ENCODE results near the gene TTL.
"Not testable (repeated sequence)": the region's sequence is repeated elsewhere in the genome, so short reads cannot be mapped to it uniquely, and the experiment has no call there.

TTL gene

DNA sequence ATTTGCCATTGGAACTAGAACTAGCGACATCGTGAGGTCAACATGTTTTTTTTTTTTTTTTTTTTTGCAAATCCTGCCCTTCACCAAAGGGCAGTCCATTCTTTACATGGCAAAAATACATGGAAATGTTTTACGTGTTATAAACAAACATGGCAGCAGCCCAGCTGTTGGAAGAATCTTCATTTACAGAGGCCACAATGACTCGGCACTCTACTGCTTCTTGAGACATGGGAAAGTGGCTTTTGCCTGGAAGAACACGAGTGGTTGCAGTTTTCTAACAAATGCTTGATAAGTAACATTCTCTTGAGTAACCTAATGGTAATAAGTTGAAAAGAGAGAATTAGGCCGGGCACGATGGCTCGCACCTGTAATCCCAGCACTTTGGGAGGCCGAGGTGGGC is 37.5 kb downstream of the TTL start:
- no peak overlapping the region for H3K4me3 ChIP-seq (ENCODE audit: low read length)
- TF ChIP-seq CTCF (conservative IDR thresholded peaks at IDR 0.05; ENCODE audit: low read depth, low read length), result no peak
- no peak for DNase-seq (ENCODE audit: low read depth)

DNA sequence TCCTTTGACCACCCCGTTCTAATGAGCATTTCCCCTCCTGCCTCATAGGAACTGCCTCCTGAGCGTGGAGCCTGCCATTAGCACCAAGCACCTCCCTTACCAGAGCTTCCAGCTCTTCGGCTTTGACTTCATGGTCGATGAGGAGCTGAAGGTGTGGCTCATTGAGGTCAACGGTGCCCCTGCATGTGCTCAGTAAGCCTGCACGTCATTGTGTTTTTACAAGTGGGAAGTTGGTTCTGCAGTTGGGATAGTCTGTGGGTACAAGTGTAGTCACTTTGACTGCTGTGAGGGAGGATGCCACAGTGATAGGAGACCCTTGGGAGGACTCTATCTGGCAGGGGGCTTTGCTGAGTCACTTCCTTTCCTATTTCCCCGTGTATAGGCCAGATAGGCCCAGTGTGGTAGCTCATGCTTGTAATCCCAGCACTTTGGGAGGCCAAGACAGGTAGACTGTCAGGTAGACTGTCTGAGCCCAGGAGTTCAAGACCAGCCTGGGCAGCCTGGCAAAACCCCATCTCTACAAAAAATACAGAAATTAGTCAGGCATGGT is 38.4 kb downstream of the TTL start:
- TF ChIP-seq CTCF (conservative IDR thresholded peaks at IDR 0.05; ENCODE audit: low read depth, low read length), result no peak
- no peak for DNase-seq (ENCODE audit: low read depth)
- no peak overlapping the region for H3K4me3 ChIP-seq (ENCODE audit: low read length)

- no peak for DNase-seq (ENCODE audit: low read depth)
- no peak overlapping the region for H3K4me3 ChIP-seq (ENCODE audit: low read length)
- no peak for TF ChIP-seq CTCF (conservative IDR thresholded peaks at IDR 0.05; ENCODE audit: low read depth, low read length)
Measured at GRCh38 chr2:112523291-112523777, 41.4 kb downstream of the TTL start.

DNA sequence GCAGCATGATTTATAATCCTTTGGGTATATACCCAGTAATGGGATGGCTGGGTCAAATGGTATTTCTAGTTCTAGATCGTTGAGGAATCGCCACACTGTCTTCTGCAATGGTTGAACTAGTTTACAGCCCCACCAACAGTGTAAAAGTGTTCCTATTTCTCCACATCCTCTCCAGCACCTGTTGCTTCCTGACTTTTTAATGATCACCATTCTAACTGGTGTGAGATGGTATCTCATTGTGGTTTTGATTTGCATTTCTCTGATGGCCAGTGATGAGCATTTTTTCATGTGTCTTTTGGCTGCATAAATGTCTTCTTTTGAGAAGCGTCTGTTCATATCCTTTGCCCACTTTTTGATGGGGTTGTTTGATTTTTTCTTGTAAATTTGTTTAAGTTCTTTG is 42.3 kb downstream of the TTL start:
- not testable (repeated sequence) for H3K4me3 ChIP-seq (ENCODE audit: low read length); DNase-seq (ENCODE audit: low read depth)

DNA sequence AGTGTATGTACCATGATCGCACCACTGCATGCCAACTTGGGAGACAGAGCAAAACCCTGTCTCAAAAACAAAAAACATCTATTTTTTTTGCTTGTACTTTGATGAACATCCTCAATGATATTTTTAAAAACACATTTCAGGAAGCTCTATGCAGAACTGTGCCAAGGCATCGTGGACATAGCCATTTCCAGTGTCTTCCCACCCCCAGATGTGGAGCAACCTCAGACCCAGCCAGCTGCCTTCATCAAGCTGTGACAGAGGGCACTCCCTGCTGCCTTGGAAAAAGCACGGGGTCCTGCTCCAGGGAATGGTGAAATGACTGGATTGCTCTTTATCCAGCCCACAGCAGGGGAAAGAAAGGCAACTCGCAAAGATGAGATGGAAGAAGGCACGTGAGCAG is 46.6 kb downstream of the TTL start:
- DNase-seq (ENCODE audit: low read depth), result no peak
- no peak overlapping the region for H3K4me3 ChIP-seq (ENCODE audit: low read length)
- TF ChIP-seq CTCF (conservative IDR thresholded peaks at IDR 0.05; ENCODE audit: low read depth, low read length), result no peak

DNA sequence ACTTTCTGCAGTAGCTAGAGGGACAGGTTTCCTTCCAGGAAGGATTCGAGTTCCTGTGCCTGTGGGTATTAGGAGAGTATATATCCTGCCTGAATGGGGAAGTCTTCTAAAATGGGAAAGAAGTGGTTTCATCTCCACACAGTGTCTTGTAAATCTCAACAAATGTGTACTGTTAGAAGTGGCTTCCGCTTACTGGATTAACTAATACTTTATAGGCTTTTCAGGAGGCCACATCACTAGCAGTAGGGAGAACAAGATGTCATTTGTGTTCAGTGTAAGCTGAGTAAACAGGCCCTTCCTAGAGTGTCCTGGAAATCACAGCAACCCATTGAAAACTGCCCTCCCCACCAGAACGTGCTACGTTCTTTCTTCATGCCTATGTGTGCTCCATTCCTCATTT is 47.8 kb downstream of the TTL start:
- no peak for DNase-seq (ENCODE audit: low read depth)
- no peak for TF ChIP-seq CTCF (conservative IDR thresholded peaks at IDR 0.05; ENCODE audit: low read depth, low read length)
- H3K4me3 ChIP-seq (ENCODE audit: low read length), result no peak overlapping the region

GRCh38 chr2:112530728-112531127 is 48.8 kb downstream of the TTL start:
- TF ChIP-seq CTCF (conservative IDR thresholded peaks at IDR 0.05; ENCODE audit: low read depth, low read length), result no peak
- DNase-seq (ENCODE audit: low read depth), result no peak
- H3K4me3 ChIP-seq (ENCODE audit: low read length), result no peak overlapping the region

- no peak for DNase-seq (ENCODE audit: low read depth)
- no peak for TF ChIP-seq CTCF (conservative IDR thresholded peaks at IDR 0.05; ENCODE audit: low read depth, low read length)
- H3K4me3 ChIP-seq (ENCODE audit: low read length), result no peak overlapping the region
Measured at GRCh38 chr2:112534826-112535225, 52.9 kb downstream of the TTL start.

DNA sequence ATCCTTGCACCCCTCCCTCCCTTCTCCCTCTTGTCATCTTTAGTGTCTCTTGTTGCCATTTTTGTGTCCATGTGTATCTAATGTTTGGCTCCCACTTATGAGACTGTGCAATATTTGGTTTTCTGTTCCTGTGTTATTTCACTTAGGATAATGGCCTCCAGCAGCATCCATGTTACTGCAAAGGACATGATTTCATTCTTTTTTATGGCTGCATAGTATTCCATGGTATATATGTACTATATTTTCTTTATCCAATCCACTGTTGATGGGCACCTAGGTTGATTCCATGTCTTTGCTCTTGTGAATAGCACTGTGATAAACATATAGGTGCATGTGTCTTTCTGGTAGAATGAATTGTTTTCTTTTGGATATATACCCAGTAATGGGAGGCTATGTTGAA is 54.7 kb downstream of the TTL start:
- H3K4me3 ChIP-seq (ENCODE audit: low read length); DNase-seq (ENCODE audit: low read depth): not testable (repeated sequence)
